KOPT-K1 (cell line): ENCODE data around the gene HAUS8.
A peak's percentile ranks its signal among the peaks of the same experiment; 100 is the strongest.

Source experiments
- H3K27ac ChIP-seq: fragments of 200-600 bp; sonication (generic); 2 replicates; pipeline ENCODE4 v1.5.1; 2016; ENCODE audit warnings: antibody characterized with exemption, mild to moderate bottlenecking, low read depth, low read length; ENCODE audit not compliant: poor library complexity, severe bottlenecking
- H3K36me3 ChIP-seq: fragments of 200-600 bp; sonication (generic); 2 replicates; pipeline ENCODE4 v1.5.1; 2017; ENCODE audit warnings: antibody characterized with exemption, mild to moderate bottlenecking, low read length, moderate library complexity; ENCODE audit not compliant: insufficient read depth
- H3K9me3 ChIP-seq: fragments of 200-600 bp; sonication (generic); 2 replicates; pipeline ENCODE4 v1.5.1; 2017; ENCODE audit warnings: antibody characterized with exemption, low read length, mild to moderate bottlenecking; ENCODE audit not compliant: insufficient read depth, poor library complexity, severe bottlenecking

The HAUS8 gene

GRCh38 chr19:17088552-17088951 is 13.3 kb upstream of the HAUS8 start:
- Histone ChIP-seq H3K27ac (no peak overlapping the region), H3K36me3 (peaks cover 49% of the 10 kb centered on the region; the same call in 1 of the 2 replicates), H3K9me3 (no peaks in the 10 kb centered on the region)

GRCh38 chr19:17086834-17087233 is 11.6 kb upstream of the HAUS8 start:
- Histone ChIP-seq H3K36me3 (peaks cover 44% of the 10 kb centered on the region; the same call in 1 of the 2 replicates), H3K9me3 (no peaks in the 10 kb centered on the region), H3K27ac (no peak overlapping the region)

GRCh38 chr19:17086120-17086519 is 10.9 kb upstream of the HAUS8 start:
- peaks cover 42% of the 10 kb centered on the region; the same call in 1 of the 2 replicates for H3K36me3 ChIP-seq
- no peaks in the 10 kb centered on the region for H3K9me3 ChIP-seq
- H3K27ac ChIP-seq, result no peak overlapping the region

GRCh38 chr19:17081672-17082630 is 6.7 kb upstream of the HAUS8 start:
- Histone ChIP-seq H3K36me3 (peaks cover 52% of the 10 kb centered on the region), H3K27ac (no peak overlapping the region), H3K9me3 (no peaks in the 10 kb centered on the region)

GRCh38 chr19:17080440-17080801 is 5.2 kb upstream of the HAUS8 start:
- Histone ChIP-seq H3K36me3 (peaks cover 37% of the 10 kb centered on the region), H3K27ac (no peak overlapping the region), H3K9me3 (no peaks in the 10 kb centered on the region)

- H3K27ac ChIP-seq, result no peak overlapping the region
- H3K9me3 ChIP-seq, result no peaks in the 10 kb centered on the region
- peaks cover 33% of the 10 kb centered on the region for H3K36me3 ChIP-seq
These were observed 4.6 kb upstream of the HAUS8 start for GRCh38 chr19:17079710-17080439.

GRCh38 chr19:17078920-17079709 is 3.9 kb upstream of the HAUS8 start:
- no peaks in the 10 kb centered on the region for H3K9me3 ChIP-seq
- H3K36me3 ChIP-seq, result peaks cover 33% of the 10 kb centered on the region
- H3K27ac ChIP-seq, result no peak overlapping the region

GRCh38 chr19:17078036-17078919 is 3.0 kb upstream of the HAUS8 start:
- H3K9me3 ChIP-seq, result no peaks in the 10 kb centered on the region
- H3K36me3 ChIP-seq, result peaks cover 36% of the 10 kb centered on the region
- H3K27ac ChIP-seq, result no peak overlapping the region

GRCh38 chr19:17077447-17078028 is 2.3 kb upstream of the HAUS8 start:
- H3K36me3 ChIP-seq, result peaks cover 44% of the 10 kb centered on the region
- peak overlapping the region; percentile 89 for H3K27ac ChIP-seq
- H3K9me3 ChIP-seq, result no peaks in the 10 kb centered on the region

- Histone ChIP-seq H3K27ac (peak overlapping the region; percentile 89), H3K9me3 (no peaks in the 10 kb centered on the region), H3K36me3 (peaks cover 49% of the 10 kb centered on the region)
These were observed 1.3 kb upstream of the HAUS8 start for GRCh38 chr19:17076543-17076991.

GRCh38 chr19:17075864-17076542 is 751 bp upstream of the HAUS8 start:
- Histone ChIP-seq H3K36me3 (peaks cover 54% of the 10 kb centered on the region), H3K27ac (peak overlapping the region; percentile 89), H3K9me3 (no peaks in the 10 kb centered on the region)

GRCh38 chr19:17074634-17075034 is 618 bp downstream of the HAUS8 start:
- H3K27ac ChIP-seq, result peak overlapping the region; percentile 89
- H3K36me3 ChIP-seq, result peaks cover 64% of the 10 kb centered on the region
- H3K9me3 ChIP-seq, result no peaks in the 10 kb centered on the region

- peak overlapping the region; percentile 89 for H3K27ac ChIP-seq
- peaks cover 64% of the 10 kb centered on the region for H3K36me3 ChIP-seq
- H3K9me3 ChIP-seq, result no peaks in the 10 kb centered on the region
These were observed 1.2 kb downstream of the HAUS8 start for GRCh38 chr19:17073869-17074633.
